ENCODE data around the gene TXNRD1.

Gene TXNRD1

DNA sequence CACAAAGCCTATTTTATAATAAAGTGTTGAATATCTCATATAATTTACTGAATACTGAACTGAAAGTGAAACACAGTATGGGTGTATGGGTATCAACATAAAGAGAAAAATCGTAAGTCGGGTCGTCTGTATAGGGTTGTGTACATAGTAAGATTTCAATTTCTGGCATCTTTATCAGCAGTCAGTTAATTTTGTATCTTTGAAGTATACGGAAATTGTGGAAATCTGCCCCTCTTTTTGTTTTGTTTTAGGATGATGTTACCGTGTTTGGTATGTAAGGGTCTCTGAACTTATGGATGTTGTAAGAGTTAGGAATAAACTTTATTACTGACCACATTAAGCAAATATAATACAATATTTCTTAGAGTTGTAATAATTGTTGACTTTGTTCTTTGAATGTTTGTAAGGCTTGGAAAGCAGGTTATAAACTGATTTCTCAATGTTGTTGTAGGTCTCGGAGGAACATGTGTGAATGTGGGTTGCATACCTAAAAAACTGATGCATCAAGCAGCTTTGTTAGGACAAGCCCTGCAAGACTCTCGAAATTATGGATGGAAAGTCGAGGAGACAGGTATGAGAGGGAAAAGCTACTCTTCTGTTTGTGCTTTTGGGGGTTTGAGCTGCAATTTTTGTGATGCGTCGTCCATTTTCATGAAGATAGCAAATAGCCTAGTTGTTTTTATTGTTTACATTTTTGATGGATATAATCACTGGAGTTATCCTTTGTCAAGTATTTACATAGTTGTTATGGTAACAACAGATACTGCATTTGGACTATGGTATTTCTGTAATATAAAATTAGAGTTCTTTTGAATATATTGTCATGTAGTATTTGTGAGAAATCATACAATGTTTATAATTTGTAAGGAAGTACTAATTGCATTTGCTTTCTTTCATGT is 100.0 kb downstream of the TXNRD1 start:
- no peak overlapping the region for H2AFZ ChIP-seq (ENCODE audit: insufficient read depth, low read length, poor library complexity)
- H3K79me2 ChIP-seq (ENCODE audit: control insufficient read depth, insufficient read depth, low read length, poor library complexity): no peaks in the 10 kb centered on the region
- no peak for DNase-seq
- H4K8ac ChIP-seq (ENCODE audit: low read depth, low read length): no peak overlapping the region
- H3K79me1 ChIP-seq (ENCODE audit: low read length): no peaks in the 10 kb centered on the region
- no peak overlapping the region for H3K23ac ChIP-seq (ENCODE audit: low read length)
- H4K12ac ChIP-seq (ENCODE audit: low read depth, low read length): no peak overlapping the region
- no peak overlapping the region for H3K4me3 ChIP-seq (ENCODE audit: low read depth, low read length)
- H3K18ac ChIP-seq (ENCODE audit: low read length): no peak overlapping the region
- no peaks in the 10 kb centered on the region for H3K9me3 ChIP-seq (ENCODE audit: insufficient read depth, low read depth, low read length)
- H3K36me3 ChIP-seq (ENCODE audit: control insufficient read depth in 1 of 2, insufficient read depth in 2 of 2, low read length in 2 of 2): peaks cover 13 to 32% of the 10 kb centered on the region in 2 experiments
- H2BK12ac ChIP-seq (ENCODE audit: low read length): no peak overlapping the region
- H3K4me1 ChIP-seq (ENCODE audit: control insufficient read depth in 1 of 2, insufficient read depth in 2 of 2, low read length in 2 of 2): no peaks in the 10 kb centered on the region
- H2BK5ac ChIP-seq (ENCODE audit: low read depth, low read length, poor library complexity): no peak overlapping the region
- no peak overlapping the region for H3K9ac ChIP-seq (ENCODE audit: low read length)
- H3K27me3 ChIP-seq (ENCODE audit: insufficient read depth, low read length): no peaks in the 10 kb centered on the region
- H3K4me2 ChIP-seq (ENCODE audit: low read length): no peak overlapping the region
- H2BK120ac ChIP-seq (ENCODE audit: insufficient read depth, low read length, poor library complexity): no peak overlapping the region
- no CpG with 5 or more reads among the region's 10 CpGs for WGBS (ENCODE audit: extremely low coverage, insufficient coverage, insufficient read length)
- H3K27ac ChIP-seq (ENCODE audit: low read depth, low read length): no peak overlapping the region
- no peak overlapping the region for H3K14ac ChIP-seq (ENCODE audit: low read length)
- no peak overlapping the region for H3K4ac ChIP-seq (ENCODE audit: low read depth, low read length)
- no peak overlapping the region for H4K91ac ChIP-seq (ENCODE audit: low read depth, low read length)
- no peak overlapping the region for H2AK5ac ChIP-seq (ENCODE audit: low read length)

- Histone ChIP-seq H3K4me1 (ENCODE audit: control insufficient read depth in 1 of 2, insufficient read depth in 2 of 2, low read length in 2 of 2) (no peaks in the 10 kb centered on the region), H2BK120ac (ENCODE audit: insufficient read depth, low read length, poor library complexity) (no peak overlapping the region), H3K4me2 (ENCODE audit: low read length) (no peak overlapping the region), H3K9me3 (ENCODE audit: insufficient read depth, low read depth, low read length) (no peaks in the 10 kb centered on the region), H2AFZ (ENCODE audit: insufficient read depth, low read length, poor library complexity) (no peak overlapping the region), H2AK5ac (ENCODE audit: low read length) (no peak overlapping the region), H3K79me1 (ENCODE audit: low read length) (no peaks in the 10 kb centered on the region), H4K12ac (ENCODE audit: low read depth, low read length) (no peak overlapping the region), H3K14ac (ENCODE audit: low read length) (no peak overlapping the region), H2BK5ac (ENCODE audit: low read depth, low read length, poor library complexity) (no peak overlapping the region), H3K27me3 (ENCODE audit: insufficient read depth, low read length) (no peaks in the 10 kb centered on the region), H3K27ac (ENCODE audit: low read depth, low read length) (no peak overlapping the region), H3K79me2 (ENCODE audit: control insufficient read depth, insufficient read depth, low read length, poor library complexity) (no peaks in the 10 kb centered on the region), H3K4me3 (ENCODE audit: low read depth, low read length) (no peak overlapping the region), H3K4ac (ENCODE audit: low read depth, low read length) (no peak overlapping the region), H2BK12ac (ENCODE audit: low read length) (no peak overlapping the region), H3K36me3 (ENCODE audit: control insufficient read depth in 1 of 2, insufficient read depth in 2 of 2, low read length in 2 of 2) (peaks cover 12 to 32% of the 10 kb centered on the region in 2 experiments), H3K9ac (ENCODE audit: low read length) (no peak overlapping the region), H4K91ac (ENCODE audit: low read depth, low read length) (no peak overlapping the region), H4K8ac (ENCODE audit: low read depth, low read length) (no peak overlapping the region), H3K23ac (ENCODE audit: low read length) (no peak overlapping the region), H3K18ac (ENCODE audit: low read length) (no peak overlapping the region)
- DNase-seq: no peak
These were observed 101.4 kb downstream of the TXNRD1 start for GRCh38 chr12:104316936-104317335.

DNA sequence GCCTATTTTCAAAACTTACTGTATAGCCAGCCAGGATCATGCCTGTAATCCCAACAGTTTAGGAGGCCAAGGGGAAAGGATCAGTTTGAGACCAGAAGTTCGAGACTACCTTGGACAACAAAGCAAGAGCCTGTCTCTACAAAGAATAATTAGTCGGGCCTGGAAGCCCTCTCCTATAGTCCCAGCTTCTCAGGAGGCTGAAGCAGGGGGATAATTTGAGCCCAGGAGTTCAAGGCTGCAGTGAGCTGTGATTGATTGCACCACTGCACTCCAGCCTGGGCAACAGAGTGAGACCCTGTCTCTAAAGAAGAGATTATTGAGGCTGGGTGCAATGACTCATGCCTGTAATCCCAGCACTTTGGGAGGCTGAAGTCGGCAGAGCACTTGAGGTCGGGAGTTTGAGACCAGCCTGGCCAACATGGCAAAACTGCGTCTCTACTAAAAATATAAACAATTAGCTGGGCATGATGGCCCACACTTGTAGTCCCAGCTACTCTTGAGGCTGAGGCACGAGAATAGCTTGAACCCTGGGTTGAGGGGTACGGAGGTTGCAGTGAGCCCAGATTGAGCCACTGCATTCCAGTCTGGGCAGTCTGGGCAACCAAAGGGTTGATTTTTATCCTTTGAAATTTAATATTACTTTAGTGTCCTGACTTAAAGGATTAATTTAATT is 102.1 kb downstream of the TXNRD1 start:
- no peak overlapping the region for H4K91ac ChIP-seq (ENCODE audit: low read depth, low read length)
- no CpG with 5 or more reads among the region's 7 CpGs for WGBS (ENCODE audit: extremely low coverage, insufficient coverage, insufficient read length)
- H3K23ac ChIP-seq (ENCODE audit: low read length): no peak overlapping the region

DNA sequence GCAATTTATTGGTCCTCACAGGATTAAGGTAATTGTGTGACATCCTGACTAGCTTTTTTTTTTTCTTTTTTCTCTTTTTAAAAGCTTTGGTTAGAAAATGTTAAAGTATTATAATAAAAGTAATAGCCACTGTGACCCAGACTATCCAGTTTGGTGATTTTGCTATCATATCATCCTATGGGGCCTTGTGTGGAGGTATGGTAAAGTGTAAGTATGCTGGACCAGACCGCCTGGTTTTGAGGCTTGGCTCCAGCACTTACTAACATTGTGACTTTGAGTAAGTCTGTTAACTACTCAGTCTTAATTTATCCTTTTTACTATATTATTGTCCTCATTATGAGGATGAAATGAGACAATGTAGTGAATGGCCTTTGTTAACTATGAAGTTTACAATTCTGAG is 103.4 kb downstream of the TXNRD1 start:
- H2AK5ac ChIP-seq (ENCODE audit: low read length): no peak overlapping the region
- no peaks in the 10 kb centered on the region for H3K4me1 ChIP-seq (ENCODE audit: control insufficient read depth in 1 of 2, insufficient read depth in 2 of 2, low read length in 2 of 2)
- H3K79me1 ChIP-seq (ENCODE audit: low read length): no peaks in the 10 kb centered on the region
- no peak overlapping the region for H4K12ac ChIP-seq (ENCODE audit: low read depth, low read length)
- no peak for DNase-seq
- no peak overlapping the region for H4K8ac ChIP-seq (ENCODE audit: low read depth, low read length)
- no peak overlapping the region for H2AFZ ChIP-seq (ENCODE audit: insufficient read depth, low read length, poor library complexity)
- no peak overlapping the region for H3K27ac ChIP-seq (ENCODE audit: low read depth, low read length)
- no peak overlapping the region for H2BK120ac ChIP-seq (ENCODE audit: insufficient read depth, low read length, poor library complexity)
- H2BK12ac ChIP-seq (ENCODE audit: low read length): no peak overlapping the region
- H3K4me2 ChIP-seq (ENCODE audit: low read length): no peak overlapping the region
- no peak overlapping the region for H3K18ac ChIP-seq (ENCODE audit: low read length)
- no peak overlapping the region for H3K23ac ChIP-seq (ENCODE audit: low read length)
- WGBS (ENCODE audit: extremely low coverage, insufficient coverage, insufficient read length): no CpG with 5 or more reads among the region's 1 CpG
- no peak overlapping the region for H3K4ac ChIP-seq (ENCODE audit: low read depth, low read length)
- H2BK5ac ChIP-seq (ENCODE audit: low read depth, low read length, poor library complexity): no peak overlapping the region
- H3K27me3 ChIP-seq (ENCODE audit: insufficient read depth, low read length): no peaks in the 10 kb centered on the region
- H3K4me3 ChIP-seq (ENCODE audit: low read depth, low read length): no peak overlapping the region
- no peaks in the 10 kb centered on the region for H3K9me3 ChIP-seq (ENCODE audit: insufficient read depth, low read depth, low read length)
- no peak overlapping the region for H3K9ac ChIP-seq (ENCODE audit: low read length)
- H3K36me3 ChIP-seq (ENCODE audit: control insufficient read depth in 1 of 2, insufficient read depth in 2 of 2, low read length in 2 of 2): peaks cover 15 to 33% of the 10 kb centered on the region in 2 experiments
- H4K91ac ChIP-seq (ENCODE audit: low read depth, low read length): no peak overlapping the region
- no peak overlapping the region for H3K14ac ChIP-seq (ENCODE audit: low read length)
- no peaks in the 10 kb centered on the region for H3K79me2 ChIP-seq (ENCODE audit: control insufficient read depth, insufficient read depth, low read length, poor library complexity)

More for the DNA sequence above, 102.1 kb downstream of the TXNRD1 start:
- no peaks in the 10 kb centered on the region for H3K79me2 ChIP-seq (ENCODE audit: control insufficient read depth, insufficient read depth, low read length, poor library complexity)
- no peak overlapping the region for H3K9ac ChIP-seq (ENCODE audit: low read length)
- no peak overlapping the region for H4K12ac ChIP-seq (ENCODE audit: low read depth, low read length)
- no peaks in the 10 kb centered on the region for H3K27me3 ChIP-seq (ENCODE audit: insufficient read depth, low read length)
- DNase-seq: no peak
- no peak overlapping the region for H2BK120ac ChIP-seq (ENCODE audit: insufficient read depth, low read length, poor library complexity)
- H2AFZ ChIP-seq (ENCODE audit: insufficient read depth, low read length, poor library complexity): no peak overlapping the region
- H2BK5ac ChIP-seq (ENCODE audit: low read depth, low read length, poor library complexity): no peak overlapping the region
- no peak overlapping the region for H2BK12ac ChIP-seq (ENCODE audit: low read length)
- H2AK5ac ChIP-seq (ENCODE audit: low read length): no peak overlapping the region
- no peak overlapping the region for H3K18ac ChIP-seq (ENCODE audit: low read length)
- H3K9me3 ChIP-seq (ENCODE audit: insufficient read depth, low read depth, low read length): no peaks in the 10 kb centered on the region
- no peak overlapping the region for H3K4ac ChIP-seq (ENCODE audit: low read depth, low read length)
- no peak overlapping the region for H3K4me3 ChIP-seq (ENCODE audit: low read depth, low read length)
- no peaks in the 10 kb centered on the region for H3K79me1 ChIP-seq (ENCODE audit: low read length)
- H3K36me3 ChIP-seq (ENCODE audit: control insufficient read depth in 1 of 2, insufficient read depth in 2 of 2, low read length in 2 of 2): peaks cover 15 to 35% of the 10 kb centered on the region in 2 experiments
- H3K4me2 ChIP-seq (ENCODE audit: low read length): no peak overlapping the region
- H3K14ac ChIP-seq (ENCODE audit: low read length): no peak overlapping the region
- H4K8ac ChIP-seq (ENCODE audit: low read depth, low read length): no peak overlapping the region
- H3K4me1 ChIP-seq (ENCODE audit: control insufficient read depth in 1 of 2, insufficient read depth in 2 of 2, low read length in 2 of 2): no peaks in the 10 kb centered on the region
- H3K27ac ChIP-seq (ENCODE audit: low read depth, low read length): no peak overlapping the region

All from trophoblast cell (in vitro differentiated cells and primary cell).